GM19240 (cell line): ENCODE results near the gene UBXN10.

Experiments
- DNase-seq: peaks from one replicate; pipeline ENCODE4 v3.0.0; 2011; ENCODE audit warnings: low spot score; ENCODE audit not compliant: insufficient read length

UBXN10 gene, protein sequence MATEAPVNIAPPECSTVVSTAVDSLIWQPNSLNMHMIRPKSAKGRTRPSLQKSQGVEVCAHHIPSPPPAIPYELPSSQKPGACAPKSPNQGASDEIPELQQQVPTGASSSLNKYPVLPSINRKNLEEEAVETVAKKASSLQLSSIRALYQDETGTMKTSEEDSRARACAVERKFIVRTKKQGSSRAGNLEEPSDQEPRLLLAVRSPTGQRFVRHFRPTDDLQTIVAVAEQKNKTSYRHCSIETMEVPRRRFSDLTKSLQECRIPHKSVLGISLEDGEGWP

DNA sequence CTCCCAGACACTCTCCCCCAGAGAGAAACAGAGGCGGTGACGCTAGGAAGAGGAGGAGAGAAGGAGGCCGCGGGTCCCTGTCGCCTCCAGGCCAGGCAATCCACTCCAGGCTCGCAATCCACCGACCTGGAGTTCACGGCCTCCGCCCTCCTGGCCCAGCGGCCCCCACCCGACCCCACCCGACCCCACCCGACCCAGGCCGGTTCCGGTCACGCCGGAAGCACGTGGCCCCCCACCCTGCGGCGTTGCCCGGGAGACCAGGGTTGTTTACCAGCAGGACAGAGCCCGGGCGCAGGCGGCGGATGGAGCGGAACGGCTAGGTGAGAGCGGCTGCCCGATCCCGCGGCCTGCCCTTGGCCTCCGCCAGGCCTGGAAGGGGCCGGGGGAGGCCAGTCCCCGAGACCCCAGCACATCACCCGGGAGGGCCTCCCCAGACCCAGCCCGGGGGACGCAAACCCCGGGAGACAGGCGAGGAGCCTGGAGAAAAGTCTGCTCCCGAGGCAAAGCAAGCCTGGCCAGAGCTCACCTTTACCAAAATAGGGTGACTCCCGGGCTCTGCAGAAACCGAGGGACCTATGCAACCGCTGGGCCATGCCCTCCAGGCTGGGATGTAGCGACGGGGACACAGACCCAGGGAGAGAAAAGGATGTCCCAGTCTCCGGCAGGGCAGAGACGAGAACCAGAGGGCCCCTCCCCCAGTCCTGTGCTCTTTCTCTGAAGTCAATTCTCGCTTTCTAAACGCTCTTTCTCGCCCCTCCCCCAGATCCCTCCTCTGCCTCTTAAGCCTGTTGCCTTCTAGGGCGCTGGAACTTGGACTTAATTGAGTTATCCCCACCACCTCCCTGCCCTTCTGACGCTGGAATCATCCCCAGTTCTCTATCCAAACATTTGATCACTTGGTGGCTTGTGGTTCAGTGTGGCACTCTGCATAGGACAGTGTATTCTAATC is at the start of gene UBXN10, which contains the start of gene PLA2G2C:
UBXN10 (plus strand) TSS at position 263 of the 949 bp plus-strand sequence. CDS start 4,466 bp downstream, outside the sequence.
PLA2G2C (minus strand) TSS at position 685 of the 949 bp plus-strand sequence. CDS start 9,155 bp downstream, outside the sequence.
- no peak for DNase-seq

DNA sequence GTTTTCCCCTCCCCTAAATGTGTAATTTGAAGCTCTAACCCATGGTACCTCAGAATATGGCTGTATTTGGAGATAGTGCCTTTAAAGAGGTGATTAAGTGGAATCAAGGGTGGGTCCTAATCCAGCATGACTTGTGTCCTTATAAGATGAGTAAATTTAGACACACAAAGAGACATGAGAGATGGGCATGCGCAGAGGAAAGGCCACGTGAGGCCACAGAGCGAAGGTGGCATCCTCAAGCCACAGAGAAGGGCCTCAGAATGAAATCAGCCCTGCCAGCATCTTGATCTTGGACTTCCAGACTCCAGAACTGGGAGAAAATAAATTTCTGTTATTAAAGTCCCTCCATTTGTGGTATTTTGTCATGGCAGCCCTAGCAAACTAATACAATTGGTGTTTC is 49.6 kb upstream of the UBXN10 start:
- no peak for DNase-seq

DNA sequence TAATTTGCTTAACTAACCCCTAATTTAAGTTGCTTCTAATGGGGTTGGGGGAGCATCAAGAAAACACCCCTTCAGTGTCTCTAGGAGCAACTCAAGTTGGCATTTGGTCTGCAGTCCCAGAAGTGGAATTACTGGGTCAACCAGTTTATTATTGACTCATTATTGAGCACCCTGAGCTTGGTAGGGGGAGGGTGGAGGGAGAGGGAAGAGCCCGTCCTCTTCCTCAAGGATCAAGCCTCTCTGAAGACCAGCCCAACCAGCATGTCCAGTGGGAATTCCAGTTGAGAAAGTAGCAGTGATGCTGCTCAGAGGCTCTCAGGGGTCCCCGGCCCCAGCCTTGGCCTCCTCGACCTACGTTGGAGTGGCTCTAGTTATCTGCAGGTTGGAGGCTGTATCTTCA is 48.8 kb upstream of the UBXN10 start:
- DNase-seq = no peak

DNA sequence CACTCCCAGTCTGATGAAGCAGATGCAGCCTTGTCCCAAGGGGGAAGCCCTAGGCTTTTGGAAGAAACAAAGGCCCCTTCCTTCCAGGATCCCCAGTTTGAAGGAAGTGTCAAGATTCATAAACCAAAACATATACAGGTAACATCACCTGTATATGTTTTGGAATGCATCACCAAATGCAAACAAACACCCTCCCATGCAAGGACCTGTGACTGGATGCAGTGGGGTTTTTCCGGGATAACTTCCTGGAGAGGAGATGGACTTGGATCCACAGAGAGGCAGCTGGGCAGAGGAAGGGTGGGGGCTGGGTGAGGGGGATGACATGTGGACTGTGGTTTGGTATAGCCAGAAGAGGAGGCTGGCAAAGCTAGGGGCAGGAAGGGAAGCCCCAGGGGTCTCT is 48.3 kb upstream of the UBXN10 start:
- DNase-seq = no peak

DNA sequence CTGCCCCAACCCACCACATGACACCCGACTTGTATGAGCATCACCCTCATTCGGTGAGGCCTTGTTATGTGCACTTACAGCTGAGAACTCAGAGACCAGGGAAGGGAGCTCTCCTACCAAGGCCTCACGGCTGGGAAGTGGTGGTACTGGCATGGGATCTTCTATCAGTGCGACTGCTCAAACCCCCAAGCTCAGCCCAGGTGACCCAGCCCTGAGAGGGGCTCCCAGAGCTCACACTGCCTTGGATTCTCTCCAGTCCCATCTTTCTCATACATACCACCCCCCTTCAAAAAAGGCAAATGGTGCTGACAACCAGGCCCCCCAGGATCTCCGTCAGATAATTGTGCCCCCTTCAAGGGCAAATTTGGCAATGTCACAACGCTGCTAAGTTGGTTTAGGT is 47.5 kb upstream of the UBXN10 start:
- DNase-seq = no peak

DNA sequence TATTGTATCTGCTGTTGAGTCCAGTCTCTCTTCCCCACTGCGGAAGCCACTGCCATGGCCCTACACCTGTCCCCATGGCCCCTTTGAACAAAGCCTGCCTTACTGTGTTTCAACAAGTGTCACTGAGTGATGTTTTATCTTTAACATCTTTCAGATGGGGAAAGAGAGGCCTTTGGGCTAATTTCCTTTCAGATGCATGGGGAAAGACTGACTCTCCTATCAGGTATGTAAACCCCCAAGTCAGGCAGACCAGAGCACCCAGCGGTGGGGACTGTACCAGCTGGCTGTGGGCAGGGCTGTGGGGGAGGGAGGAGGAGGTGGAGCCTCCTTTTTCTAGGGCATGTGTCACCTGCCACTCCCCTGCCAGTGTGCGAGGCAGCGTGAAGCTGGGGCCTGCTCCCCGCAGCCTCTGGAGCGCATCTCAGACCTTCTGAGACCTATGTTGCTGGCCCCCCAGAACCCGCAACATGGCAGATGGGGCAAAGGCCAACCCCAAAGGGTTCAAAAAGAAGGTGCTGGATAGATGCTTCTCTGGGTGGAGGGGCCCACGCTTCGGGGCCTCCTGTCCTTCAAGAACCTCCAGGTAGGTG is 46.8 kb upstream of the UBXN10 start, which contains the start of gene PLA2G2F:
PLA2G2F (plus strand) TSS at position 363 of the 590 bp plus-strand sequence; CDS start at position 468, 105 bp downstream.
- no peak for DNase-seq

DNA sequence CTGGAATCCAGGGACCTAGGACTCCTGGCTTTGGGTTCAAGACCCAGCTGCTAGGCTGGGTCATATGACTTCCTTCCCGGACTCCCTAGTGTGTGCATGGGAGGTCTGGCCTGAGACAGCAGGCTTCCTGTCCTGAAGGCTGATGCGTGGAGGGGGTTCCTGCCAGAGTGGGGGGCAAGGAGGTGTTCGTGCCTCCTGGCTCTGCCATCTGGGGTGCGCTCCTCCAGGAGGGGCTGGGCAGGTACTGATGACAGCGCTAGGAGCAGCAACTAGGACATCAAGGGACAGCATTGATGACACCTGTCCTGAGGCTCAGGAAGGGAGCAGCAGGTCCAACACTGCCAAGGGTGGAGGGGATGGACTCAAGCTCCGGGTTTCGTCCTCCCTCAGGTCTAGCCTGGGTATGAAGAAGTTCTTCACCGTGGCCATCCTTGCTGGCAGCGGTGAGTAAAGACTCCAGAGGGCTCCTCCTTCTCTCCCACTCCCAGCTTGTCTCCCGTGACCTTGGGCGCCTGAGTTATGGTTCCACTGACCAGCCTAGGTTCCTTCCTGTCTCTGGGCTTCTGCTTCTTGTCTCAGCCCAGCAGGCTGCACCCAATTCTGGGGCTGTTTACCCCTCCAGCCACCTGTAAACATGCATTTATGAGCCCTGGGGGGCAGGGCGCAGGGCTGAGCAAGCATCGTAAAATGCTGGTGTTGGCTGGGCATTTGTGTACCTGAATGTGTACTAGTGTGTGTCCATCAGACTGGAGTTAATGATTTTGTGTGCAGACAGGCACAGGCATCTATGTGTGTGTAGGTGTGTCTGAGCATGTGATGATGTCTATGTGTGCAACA is 45.9 kb upstream of the UBXN10 start:
- no peak for DNase-seq

DNA sequence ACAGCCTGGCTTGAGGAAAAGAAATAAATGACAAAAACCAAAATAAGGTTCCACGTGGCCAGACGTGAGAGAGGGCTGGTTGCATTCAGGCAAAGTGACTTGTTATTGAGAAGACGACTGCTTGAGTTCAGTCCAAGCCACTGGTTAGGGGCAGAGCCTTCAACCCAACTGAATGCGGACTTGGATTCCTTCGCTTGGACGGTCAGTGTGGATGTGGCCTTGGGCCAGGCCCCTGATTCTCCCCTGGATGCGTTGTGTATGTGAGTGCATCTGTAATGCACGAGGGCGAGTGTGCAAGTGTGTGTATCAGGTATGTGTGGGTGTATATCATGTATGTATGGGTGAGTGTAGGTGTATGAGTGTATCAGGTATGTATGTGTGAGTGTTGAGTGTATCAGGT is 44.9 kb upstream of the UBXN10 start:
- DNase-seq = no peak

DNA sequence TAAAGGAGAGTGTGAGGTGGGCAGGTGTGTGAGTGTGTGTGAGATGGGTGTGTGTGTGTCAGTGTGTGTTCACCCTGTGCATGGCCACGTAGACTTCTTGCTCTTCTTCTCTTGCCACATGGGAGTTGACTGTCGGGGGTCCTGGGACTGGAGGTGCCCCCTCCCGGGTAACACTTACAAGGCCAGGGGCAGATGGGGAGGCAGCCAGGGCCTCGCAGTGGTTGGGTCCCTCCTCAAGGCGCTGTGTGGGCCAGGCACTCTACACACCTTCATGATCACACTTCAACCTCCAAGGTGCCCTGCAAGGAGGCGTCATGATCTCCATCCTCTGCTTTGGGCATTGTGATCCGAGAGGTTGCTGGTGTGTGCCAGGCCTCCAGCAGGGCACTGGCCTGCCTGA is 44.4 kb upstream of the UBXN10 start:
- no peak for DNase-seq

DNA sequence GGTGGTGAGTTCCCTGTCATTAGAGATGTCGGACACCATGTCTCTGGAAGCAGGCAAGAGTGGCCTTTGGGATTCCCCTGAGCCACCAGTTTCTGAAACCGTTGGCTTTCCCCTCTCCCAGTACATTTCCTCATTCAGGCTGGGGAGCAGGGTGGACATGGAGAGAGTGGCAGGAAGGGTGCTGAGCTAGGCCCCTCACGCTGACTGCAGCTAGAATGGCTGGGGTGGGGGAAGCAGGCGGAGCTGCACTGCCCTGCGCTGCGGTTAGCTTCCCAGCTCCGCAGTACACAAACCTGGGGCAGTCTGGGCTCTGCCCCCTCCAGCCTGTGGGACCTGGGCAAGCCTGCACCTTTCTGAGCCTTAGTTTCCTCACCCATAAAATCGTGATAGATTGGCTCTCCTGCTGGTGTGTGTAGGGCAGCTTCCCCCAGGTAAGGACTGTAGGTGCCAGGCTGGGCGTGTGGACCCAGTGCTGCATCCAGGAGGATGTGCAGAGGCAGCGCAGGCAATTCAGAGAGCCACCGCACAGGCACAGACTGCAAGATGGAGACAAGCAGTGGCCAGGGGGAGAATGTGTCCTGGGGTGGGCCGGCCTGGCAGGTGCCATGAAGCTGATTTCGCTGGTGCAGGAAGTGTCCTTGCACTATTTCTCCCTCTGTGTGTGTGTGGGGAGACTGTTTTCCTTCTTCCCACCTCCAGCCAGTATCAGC is 43.7 kb upstream of the UBXN10 start:
- DNase-seq = no peak

DNA sequence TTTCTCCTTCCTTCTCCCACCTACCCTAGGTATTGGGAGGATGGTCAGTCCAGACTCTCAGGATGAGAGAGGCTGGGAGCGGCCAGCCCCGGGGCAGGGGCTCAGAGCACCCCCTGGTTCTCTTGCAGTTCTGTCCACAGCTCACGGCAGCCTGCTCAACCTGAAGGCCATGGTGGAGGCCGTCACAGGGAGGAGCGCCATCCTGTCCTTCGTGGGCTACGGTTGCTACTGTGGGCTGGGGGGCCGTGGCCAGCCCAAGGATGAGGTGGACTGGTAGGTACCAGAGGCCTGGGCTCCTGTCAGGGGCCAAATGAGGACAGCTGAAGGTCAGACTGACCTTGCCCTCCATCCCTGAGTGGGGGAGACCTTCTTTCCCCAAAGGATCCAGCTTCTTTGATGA is 42.6 kb upstream of the UBXN10 start:
- DNase-seq = no peak

DNA sequence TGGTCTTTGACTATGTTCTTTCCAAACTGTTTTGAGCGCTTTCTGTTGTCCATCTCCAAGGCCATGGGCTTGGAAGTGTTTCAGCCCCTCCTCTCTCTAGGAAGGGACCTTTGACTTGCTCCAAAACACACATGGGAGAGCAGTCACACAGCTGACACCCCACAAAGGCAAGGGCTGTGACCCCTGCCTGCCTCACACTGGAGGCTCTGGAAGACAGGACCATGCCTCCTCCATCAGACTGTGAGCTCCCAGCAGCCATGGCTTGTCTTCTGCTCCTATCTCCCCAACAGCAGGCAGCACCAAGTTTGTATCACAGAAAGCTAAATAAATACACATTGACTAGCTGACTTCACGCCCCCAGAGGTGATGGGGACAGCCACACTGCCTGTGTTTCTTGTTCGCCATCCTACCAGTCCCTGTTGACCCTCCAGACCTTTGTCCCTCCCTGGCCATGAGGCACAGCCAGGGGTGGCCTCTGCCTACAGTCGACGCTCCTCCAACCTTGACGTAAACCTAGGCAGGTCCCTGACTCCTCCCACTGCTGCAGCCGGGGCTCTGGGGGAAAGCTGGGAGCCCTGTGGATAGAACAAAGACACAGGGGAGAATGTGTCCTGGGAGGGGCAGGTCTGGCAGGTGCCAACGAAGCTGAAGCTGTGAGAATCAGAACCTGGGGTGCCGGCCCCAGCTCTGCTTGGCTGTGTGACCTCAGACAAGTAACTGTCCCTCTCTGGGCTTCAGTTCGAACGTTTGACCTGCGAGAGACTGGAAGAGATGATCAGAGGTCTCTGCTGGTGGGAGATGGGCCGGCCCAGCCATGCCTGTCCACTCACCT is 41.9 kb upstream of the UBXN10 start:
- no peak for DNase-seq

DNA sequence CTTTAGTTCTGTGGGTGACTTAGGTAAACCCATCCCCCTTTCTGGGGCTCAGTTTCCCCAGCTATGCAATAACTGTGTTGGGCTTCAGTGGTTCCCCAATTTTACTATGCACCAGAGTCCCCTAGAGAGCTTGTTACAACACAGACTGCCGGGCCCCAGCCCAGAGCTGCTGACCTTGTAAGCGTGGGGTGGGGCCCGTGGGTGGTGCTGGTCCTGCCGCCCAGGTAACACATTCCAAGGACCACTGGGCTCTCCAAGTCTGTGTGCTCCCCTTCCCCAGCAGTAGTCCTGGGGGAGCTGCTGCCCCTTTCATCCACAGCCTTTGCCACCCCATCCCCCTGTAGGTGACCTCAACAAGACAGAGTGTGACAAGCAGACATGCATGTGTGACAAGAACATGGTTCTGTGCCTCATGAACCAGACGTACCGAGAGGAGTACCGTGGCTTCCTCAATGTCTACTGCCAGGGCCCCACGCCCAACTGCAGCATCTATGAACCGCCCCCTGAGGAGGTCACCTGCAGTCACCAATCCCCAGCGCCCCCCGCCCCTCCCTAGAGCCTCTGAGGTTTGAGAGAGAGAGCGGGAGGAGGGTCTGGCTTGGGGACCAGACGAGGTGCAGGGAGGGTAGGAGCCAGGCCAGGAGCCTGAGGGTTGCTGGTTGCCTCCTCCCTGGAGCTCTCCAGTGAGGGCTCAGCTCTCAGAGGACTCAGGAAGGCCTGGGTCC is 37.9 kb upstream of the UBXN10 start:
- no peak for DNase-seq

DNA sequence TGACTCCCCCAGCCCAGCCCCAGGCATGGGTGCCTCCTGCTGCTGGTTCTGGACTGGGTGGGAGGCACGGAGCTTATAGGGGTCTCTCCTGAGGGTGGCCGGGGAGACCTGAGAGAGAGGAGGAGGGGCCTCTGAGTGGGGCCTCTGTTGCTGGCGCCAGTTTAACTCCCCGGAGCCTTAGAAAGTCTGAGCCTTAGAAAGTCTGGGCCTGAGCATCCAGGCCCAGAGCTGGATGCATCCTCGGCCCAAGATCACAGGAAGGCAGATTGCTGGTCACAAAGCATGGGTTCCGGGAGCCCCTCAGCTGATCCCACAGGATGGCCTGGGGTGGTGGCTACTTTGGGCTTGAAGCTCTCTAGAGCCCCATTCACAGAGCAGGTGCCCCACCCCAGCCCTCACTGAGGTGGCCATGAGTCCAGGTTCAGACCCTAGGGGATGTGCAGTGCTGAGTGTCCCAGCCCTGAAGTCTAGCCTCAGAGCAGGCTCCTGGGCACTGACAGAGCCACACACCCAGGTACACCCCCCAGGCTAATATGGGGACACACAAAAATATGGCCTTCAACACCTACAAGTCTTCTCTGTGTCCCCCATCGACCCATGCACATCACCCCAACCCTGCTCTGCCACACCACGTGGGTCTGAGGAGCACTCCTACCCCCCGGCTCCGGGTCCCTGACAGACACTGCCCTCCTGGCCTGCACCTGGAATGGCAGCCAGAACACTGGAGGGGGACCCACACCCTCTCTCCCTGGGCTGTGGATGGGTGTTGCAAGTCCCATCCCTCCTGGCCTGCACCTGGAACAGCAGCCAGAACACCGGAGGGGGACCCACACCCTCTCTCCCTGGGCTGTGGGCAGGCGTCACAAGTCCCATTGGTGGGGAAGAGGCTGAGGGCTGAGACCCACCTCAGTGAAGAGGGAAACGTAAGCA is 37.1 kb upstream of the UBXN10 start:
- DNase-seq = no peak

DNA sequence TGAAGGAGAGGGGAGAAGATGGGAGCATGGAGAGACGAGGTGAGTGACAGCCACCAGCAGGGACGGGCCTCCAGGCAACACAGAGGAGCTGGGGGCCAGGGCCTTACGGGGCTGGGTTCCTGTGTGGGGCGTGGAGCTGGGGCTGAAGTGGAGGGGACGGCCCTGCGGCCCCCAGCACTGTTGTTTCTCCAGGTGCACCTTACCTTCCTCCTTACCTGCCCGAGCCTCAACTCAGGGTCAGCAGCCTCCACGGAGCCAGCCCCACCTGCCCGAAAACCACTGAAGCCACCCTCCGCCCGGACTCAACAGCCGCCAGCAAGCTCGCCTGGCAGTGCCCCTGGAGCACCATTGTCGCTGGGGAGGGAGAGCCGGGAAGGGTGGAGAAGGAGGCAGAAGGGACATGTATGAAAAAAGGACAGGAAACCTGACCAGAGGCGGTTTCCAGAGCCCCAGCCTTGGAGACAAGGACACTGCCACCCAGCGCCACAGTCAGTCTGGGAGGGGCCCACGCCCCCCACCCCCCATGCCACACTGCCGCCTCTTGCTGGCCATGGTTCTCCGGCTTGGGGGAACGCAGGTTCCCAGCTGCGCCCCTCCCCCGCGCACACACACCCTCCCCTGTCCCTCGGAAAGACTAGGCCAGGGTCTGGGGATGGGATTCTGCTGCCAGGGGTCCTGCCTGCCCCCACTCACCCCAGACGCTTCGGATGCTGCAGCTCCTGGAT is 36.1 kb upstream of the UBXN10 start:
- no peak for DNase-seq

DNA sequence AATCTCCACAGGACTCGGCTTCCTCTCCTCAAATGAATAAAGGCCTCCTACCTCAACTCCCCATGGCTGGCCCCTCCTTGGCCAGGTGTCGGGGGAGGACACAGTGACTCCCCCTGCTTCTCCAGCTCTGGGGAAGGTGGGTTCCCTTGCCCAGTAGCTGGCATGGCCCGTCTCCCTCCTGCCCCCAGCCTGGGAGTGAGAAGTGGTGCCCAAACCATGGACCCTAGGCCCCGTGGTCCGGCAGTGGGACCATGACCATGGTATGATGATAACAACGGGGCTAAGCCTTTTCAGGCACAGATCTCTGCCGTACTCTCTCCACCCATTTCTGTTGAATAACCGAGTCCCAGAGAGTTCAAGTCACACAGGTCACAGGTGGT is 35.6 kb upstream of the UBXN10 start:
- DNase-seq = no peak

DNA sequence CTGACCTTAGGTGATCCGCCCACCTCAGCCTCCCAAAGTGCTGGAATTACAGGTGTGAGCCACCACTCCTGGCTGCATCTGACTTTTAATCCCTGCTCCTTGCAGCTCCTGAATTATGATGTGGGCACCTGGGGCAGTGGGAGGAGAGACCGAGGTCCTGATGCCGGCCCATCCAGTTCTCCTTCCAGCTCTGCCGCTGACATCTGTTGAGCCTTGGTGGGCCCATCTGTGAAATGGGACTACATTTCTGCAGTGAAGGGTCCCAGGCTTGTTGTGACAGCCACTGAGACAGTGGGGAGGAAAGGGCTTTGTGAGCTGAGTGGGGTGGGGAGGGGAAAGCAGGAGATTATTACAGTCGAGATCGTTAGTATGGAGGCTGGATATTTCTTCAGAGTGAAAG is 34.9 kb upstream of the UBXN10 start:
- DNase-seq = no peak
